Measurements from ENCODE around the gene APOA5.

The APOA5 gene

DNA sequence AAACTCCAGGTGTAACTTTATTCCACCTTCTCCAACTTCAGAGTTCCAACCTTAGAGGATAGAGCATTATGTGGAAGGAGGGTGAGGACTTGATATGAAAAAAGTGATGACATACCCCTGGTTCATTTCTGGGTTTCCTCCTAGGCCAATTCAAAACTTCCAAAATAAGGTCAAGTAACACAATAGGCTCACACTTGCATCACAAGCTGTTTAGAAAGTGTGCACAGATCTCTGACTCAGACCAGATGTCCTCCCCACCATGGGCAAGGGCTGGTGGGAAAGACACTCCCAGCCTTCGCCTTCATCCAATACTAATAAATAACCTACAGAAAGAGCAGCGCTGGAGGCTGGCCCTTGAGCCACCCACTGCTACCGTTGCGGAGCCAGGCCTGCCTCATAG is 13.1 kb downstream of the APOA5 start:
- intact Hi-C loops (cut with DNase I; ENCODE audit: low total_unique reads), result no loop called here
- H3K27ac ChIP-seq, result no peak overlapping the region
- H3K27me3 ChIP-seq, result no peaks in the 10 kb centered on the region
- no peak for DNase-seq
- H3K9me3 ChIP-seq, result no peaks in the 10 kb centered on the region
- H3K4me1 ChIP-seq, result peaks cover 0 to 4% (median under 1%) of the 10 kb centered on the region in 4 donors
- peaks cover 48 to 77% (median 54%) of the 10 kb centered on the region in 3 donors for H3K36me3 ChIP-seq
- TF ChIP-seq, protein P1, sequence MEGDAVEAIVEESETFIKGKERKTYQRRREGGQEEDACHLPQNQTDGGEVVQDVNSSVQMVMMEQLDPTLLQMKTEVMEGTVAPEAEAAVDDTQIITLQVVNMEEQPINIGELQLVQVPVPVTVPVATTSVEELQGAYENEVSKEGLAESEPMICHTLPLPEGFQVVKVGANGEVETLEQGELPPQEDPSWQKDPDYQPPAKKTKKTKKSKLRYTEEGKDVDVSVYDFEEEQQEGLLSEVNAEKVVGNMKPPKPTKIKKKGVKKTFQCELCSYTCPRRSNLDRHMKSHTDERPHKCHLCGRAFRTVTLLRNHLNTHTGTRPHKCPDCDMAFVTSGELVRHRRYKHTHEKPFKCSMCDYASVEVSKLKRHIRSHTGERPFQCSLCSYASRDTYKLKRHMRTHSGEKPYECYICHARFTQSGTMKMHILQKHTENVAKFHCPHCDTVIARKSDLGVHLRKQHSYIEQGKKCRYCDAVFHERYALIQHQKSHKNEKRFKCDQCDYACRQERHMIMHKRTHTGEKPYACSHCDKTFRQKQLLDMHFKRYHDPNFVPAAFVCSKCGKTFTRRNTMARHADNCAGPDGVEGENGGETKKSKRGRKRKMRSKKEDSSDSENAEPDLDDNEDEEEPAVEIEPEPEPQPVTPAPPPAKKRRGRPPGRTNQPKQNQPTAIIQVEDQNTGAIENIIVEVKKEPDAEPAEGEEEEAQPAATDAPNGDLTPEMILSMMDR (IDR thresholded peaks at IDR 0.05), result no peak
- H3K4me3 ChIP-seq, result no peak overlapping the region

DNA sequence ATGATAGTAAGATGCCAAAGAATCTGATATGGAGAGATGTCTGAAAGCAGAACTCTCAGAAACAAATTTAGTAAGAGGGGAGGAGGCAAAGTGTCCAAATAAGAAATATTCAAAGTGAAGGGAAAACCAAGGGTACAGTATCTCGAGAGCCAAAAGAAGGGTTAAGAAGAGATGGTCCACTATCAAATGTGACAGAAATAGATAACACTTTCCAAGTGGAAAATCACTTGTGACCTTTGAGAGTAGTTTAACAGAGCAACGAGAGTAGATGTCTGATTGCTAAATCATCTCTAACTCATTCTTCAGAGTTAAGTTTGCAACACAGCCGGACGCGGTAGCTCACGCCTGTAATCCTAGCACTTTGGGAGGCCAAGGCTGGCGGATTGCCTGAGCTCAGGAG is 14.6 kb downstream of the APOA5 start:
- Histone ChIP-seq H3K36me3 (peaks cover 33 to 62% (median 39%) of the 10 kb centered on the region in 3 donors), H3K4me3 (no peak overlapping the region), H3K27me3 (no peaks in the 10 kb centered on the region), H3K9me3 (no peaks in the 10 kb centered on the region), H3K4me1 (peaks cover 0 to 8% (median 3%) of the 10 kb centered on the region in 4 donors), H3K27ac (no peak overlapping the region)
- TF ChIP-seq, protein P1 (IDR thresholded peaks at IDR 0.05), result no peak
- no peak for DNase-seq
- intact Hi-C loops (cut with DNase I; ENCODE audit: low total_unique reads), result no loop called here

DNA sequence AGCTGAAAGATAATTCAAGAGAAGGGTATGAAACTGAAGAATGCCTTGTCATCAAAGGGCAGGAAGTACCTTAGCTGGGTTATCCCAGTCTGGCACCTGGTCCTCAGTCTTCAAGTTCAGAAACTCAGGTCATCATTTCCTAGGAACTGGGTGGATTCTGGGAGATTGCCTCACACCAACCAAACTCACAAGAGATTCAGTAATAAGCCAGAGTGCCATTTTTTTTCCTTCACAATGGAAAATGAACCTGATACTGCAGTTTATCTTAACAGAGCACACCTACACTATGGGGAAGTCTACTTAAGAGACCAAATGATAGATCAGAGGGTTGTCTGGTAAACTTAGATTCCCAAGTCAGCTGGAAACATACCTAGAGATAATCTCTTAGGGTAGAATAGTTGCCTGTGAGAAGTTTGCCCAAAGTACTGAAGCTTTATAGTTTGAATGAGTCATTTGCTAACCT is 15.1 kb downstream of the APOA5 start:
- Histone ChIP-seq H3K27ac (no peak overlapping the region), H3K4me3 (no peak overlapping the region), H3K9me3 (no peaks in the 10 kb centered on the region), H3K4me1 (peaks cover 0 to 13% (median 7%) of the 10 kb centered on the region in 4 donors), H3K27me3 (no peaks in the 10 kb centered on the region), H3K36me3 (peaks cover 28 to 57% (median 34%) of the 10 kb centered on the region in 3 donors)
- intact Hi-C loops (cut with DNase I; ENCODE audit: low total_unique reads), result no loop called here
- TF ChIP-seq, protein P1 (IDR thresholded peaks at IDR 0.05), result no peak
- DNase-seq, result no peak

DNA sequence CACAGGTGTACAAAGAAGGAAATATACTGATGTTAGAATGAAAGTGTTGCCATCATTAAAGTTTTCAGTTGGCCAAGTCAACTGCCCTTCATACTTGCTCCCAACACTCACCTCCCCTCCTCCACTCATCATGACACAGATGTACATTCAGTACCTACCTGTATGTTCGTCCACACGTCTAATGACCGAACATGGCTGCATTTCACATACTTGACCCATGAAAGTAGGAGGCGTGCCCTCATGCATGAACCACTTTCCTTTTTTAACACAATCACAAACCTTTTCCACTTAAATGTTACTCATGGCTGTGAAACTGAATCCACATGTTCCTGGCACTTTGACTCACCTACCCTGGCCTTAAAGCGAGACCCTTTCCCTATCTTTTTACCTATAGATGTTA is 15.7 kb downstream of the APOA5 start:
- no peak overlapping the region for H3K27ac ChIP-seq
- intact Hi-C loops (cut with DNase I; ENCODE audit: low total_unique reads), result no loop called here
- H3K4me3 ChIP-seq, result no peak overlapping the region
- H3K36me3 ChIP-seq, result peaks cover 24 to 51% (median 31%) of the 10 kb centered on the region in 3 donors
- no peaks in the 10 kb centered on the region for H3K27me3 ChIP-seq
- TF ChIP-seq, protein P1 (IDR thresholded peaks at IDR 0.05), result no peak
- DNase-seq, result no peak
- peaks cover 0 to 19% (median 12%) of the 10 kb centered on the region in 4 donors for H3K4me1 ChIP-seq
- no peaks in the 10 kb centered on the region for H3K9me3 ChIP-seq

DNA sequence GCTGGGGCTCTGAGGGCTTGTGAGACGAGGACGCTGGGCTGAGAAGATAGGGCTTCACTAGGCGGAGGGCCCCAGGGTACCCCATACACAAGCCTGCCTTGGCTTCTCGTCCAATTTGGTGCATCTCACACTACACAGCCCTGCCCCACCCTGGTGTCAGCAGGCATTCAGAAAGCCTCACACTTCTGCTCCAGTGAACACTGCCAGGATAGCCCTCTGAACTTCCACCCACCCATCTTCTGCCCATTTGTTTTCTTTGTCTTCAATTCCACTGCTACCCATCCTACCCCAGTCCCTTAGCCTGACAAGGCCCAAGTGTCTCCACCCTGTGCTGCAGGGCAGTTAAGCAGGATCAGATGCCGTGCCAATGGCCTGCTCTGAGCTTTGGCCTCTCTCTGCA is 17.0 kb downstream of the APOA5 start:
- Histone ChIP-seq H3K27me3 (no peaks in the 10 kb centered on the region), H3K4me1 (peaks cover 0 to 28% (median 14%) of the 10 kb centered on the region in 4 donors), H3K9me3 (no peaks in the 10 kb centered on the region), H3K36me3 (peaks cover 17 to 41% (median 22%) of the 10 kb centered on the region in 3 donors), H3K27ac (no peak overlapping the region), H3K4me3 (no peak overlapping the region)
- intact Hi-C loops (cut with DNase I; ENCODE audit: low total_unique reads), result no loop called here
- no peak for DNase-seq
- TF ChIP-seq, protein P1 (IDR thresholded peaks at IDR 0.05), result no peak

All from tibial artery (tissue), 4 donors.